Measurements from ENCODE around the gene GLYATL2.

GLYATL2 gene

DNA sequence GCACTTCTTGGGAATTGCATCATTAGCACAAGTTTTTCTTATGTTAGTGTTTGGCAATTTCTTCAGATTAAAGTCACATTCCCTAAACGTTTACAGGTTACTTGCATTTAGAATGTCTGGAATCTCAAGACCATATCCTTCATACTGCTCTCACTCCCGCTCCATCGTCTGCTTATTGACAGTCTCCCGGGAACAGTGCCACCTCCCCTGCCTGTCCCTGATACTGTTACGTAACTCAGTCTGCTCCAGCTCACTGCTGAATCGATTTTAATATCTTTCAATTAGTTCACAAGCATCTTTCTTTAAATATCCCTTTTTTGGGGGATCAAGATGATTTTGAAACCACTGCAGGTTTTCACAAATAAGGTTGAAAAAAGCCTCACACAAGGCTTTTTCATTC lies 48.2 kb downstream of the GLYATL2 start:
- DNase-seq, result no peak

GRCh38 chr11:58788355-58789023 lies 56.0 kb downstream of the GLYATL2 start:
- DNase-seq, result no peak

DNA sequence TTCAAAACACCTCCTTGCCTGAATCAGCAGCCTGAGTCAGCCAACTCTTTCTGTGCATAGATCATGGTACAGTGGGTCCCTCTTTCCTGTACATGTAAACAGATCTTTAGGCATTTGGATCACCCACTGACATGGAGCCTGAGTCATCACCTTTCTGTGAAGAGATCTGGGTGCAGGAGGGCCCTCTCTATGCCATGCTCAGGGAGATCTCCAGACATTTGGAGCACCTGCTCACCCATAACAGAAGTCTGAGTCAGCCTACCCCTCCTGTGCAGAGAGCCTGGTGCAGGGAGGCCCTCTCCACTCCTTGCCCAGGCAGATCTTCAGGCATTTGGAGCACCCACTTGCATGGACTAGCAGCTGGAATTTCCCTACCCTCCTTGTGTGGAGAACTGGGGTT lies 56.6 kb downstream of the GLYATL2 start:
- no peak for DNase-seq

GRCh38 chr11:58786693-58787092 lies 57.8 kb downstream of the GLYATL2 start:
- no peak for DNase-seq

- DNase-seq, result no peak
Observed at GRCh38 chr11:58784995-58785394, 59.5 kb downstream of the GLYATL2 start.
